Muscle layer of colon (tissue), 2 donors: ENCODE measurements around the gene CAPZA1.
"Not testable (repeated sequence)": the region's sequence is repeated elsewhere in the genome, so short reads cannot be mapped to it uniquely, and the experiment has no call there.

Experiments
- H3K27ac ChIP-seq: one replicate; pipeline ENCODE4 v1.7.0; 2013; ENCODE audit warnings: low read depth, mild to moderate bottlenecking, low read length, moderate library complexity
- H3K27me3 ChIP-seq, 2 donors: one replicate each; pipeline ENCODE4 v1.7.0; 2013; ENCODE audit warnings: low read length in 2 of 2, mild to moderate bottlenecking in 2 of 2; ENCODE audit not compliant: insufficient read depth in 2 of 2, control insufficient read depth in 1 of 2
- H3K36me3 ChIP-seq: one replicate; pipeline ENCODE4 v1.7.0; 2013; ENCODE audit warnings: mild to moderate bottlenecking, low read length; ENCODE audit not compliant: insufficient read depth
- H3K4me1 ChIP-seq: one replicate; pipeline ENCODE4 v1.7.0; 2013; ENCODE audit warnings: mild to moderate bottlenecking, low read length; ENCODE audit not compliant: insufficient read depth
- H3K4me3 ChIP-seq, 2 donors: one replicate each; pipeline ENCODE4 v1.7.0; 2013; ENCODE audit warnings: low read length in 2 of 2, low read depth in 1 of 2, mild to moderate bottlenecking in 1 of 2, moderate library complexity in 1 of 2
- H3K9ac ChIP-seq: one replicate; pipeline ENCODE4 v1.7.0; 2013; ENCODE audit warnings: low read length
- H3K9me3 ChIP-seq: one replicate; pipeline ENCODE4 v1.7.0; 2013; ENCODE audit warnings: mild to moderate bottlenecking, low read length
- donor health status: abdominal sarcoma.
- donor health status: Adenocarcinoma of cecum.

Gene CAPZA1

DNA sequence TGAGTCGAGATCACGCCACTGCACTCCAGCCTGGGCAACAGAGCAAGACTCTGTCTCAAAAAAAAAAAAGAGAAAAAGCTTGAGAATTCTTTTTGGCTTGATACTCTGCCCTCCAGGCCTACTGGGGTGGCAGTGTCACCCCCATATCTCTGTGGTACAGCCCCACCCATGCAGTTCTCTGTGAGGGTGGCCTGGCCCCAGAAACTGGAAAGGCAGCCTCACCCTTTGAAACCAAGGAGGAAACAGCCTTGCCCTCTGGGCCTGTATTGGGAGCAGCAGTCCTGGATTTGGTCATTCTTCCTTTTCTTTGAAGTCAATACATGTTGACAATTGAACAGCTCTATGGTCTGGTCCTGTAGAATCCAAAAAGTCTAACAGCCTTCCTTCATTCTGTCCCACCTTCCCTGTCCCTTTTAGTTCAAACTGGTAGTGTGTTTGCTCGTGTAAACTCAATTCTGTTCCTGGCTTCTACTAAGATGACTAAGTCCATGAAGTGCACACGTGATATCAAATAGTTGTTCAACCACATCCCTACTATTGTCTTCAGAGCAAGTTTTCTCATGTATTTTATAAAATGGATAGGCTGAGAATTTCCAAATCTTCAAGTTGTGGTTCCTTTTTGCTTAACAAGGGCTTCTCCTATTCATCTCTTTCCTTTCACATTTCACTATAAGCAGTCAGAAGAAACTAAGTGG lies 13.9 kb upstream of the CAPZA1 start:
- Histone ChIP-seq H3K4me1 (no peaks in the 10 kb centered on the region), H3K27ac (no peak overlapping the region), H3K27me3 (no peaks in the 10 kb centered on the region), H3K36me3 (peaks cover 30% of the 10 kb centered on the region), H3K9ac (no peak overlapping the region), H3K4me3 (no peak overlapping the region), H3K9me3 (no peaks in the 10 kb centered on the region)

DNA sequence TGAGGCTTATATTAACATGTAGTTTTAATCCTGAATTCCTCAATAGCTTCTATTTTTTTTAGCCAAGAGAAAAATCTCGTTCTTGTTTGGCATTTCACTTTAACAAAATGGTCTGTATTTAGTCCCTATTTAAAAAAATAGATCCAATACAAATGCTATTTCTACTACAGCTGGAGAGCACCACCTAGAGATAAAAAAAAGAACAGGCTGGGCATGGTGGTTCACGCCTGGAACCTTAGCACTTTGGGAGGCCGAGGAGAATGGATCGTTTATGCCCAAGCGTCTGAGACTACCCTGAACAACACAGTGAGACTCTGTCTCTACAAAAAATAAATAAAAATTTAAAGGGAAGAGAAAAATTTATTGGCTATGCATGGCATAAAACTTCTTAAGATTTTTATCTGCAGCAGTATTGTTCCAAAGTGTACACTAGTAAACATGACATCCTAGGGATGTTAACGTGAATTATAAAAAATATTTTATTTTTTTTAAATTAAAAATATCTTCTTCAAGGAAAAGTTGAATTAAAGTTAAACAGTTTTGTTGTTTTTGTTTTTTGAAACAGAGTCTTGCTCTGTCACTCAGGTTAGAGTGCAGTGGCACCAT lies 5.1 kb upstream of the CAPZA1 start:
- peaks cover 47% of the 10 kb centered on the region for H3K36me3 ChIP-seq
- no peaks in the 10 kb centered on the region for H3K27me3 ChIP-seq
- peaks cover 13% of the 10 kb centered on the region for H3K4me1 ChIP-seq
- H3K9ac ChIP-seq = no peak overlapping the region
- H3K27ac ChIP-seq = no peak overlapping the region
- no peak overlapping the region for H3K4me3 ChIP-seq
- H3K9me3 ChIP-seq = no peaks in the 10 kb centered on the region

DNA sequence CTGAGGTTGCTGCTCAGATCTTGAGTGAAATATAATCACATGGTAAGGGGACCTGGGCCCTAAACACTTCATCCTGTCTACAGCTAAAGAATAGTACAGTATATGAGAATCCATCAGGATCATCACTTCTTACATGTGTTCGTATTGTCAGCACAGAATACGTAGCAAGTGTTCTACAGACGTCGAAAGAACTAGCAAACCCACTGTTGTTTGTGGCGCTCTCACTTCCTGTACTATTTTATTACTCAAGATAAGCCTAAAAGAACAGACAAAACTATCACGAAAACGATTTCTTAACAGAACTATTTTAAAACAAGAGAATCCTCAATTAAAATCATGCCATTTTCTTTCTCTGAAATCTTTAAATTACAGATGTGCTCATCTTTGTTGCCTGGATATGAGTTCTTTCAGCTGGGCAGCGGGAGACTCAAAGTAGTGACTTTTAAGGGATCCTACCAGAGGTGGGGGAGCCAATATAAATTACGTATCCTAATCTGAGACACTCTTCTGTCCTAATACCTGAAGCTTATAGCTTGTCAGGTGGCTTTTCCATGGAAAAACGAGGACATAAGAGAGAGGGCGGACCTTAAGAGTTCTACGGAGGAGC lies 1.4 kb upstream of the CAPZA1 start:
- peak overlapping the region; percentile 71 to 97 for H3K4me3 ChIP-seq
- peak overlapping the region; percentile 97 for H3K27ac ChIP-seq
- H3K36me3 ChIP-seq = peaks cover 16% of the 10 kb centered on the region
- H3K4me1 ChIP-seq = peaks cover 28% of the 10 kb centered on the region
- H3K9me3 ChIP-seq = no peaks in the 10 kb centered on the region
- H3K27me3 ChIP-seq = no peaks in the 10 kb centered on the region
- peak overlapping the region; percentile 92 for H3K9ac ChIP-seq

DNA sequence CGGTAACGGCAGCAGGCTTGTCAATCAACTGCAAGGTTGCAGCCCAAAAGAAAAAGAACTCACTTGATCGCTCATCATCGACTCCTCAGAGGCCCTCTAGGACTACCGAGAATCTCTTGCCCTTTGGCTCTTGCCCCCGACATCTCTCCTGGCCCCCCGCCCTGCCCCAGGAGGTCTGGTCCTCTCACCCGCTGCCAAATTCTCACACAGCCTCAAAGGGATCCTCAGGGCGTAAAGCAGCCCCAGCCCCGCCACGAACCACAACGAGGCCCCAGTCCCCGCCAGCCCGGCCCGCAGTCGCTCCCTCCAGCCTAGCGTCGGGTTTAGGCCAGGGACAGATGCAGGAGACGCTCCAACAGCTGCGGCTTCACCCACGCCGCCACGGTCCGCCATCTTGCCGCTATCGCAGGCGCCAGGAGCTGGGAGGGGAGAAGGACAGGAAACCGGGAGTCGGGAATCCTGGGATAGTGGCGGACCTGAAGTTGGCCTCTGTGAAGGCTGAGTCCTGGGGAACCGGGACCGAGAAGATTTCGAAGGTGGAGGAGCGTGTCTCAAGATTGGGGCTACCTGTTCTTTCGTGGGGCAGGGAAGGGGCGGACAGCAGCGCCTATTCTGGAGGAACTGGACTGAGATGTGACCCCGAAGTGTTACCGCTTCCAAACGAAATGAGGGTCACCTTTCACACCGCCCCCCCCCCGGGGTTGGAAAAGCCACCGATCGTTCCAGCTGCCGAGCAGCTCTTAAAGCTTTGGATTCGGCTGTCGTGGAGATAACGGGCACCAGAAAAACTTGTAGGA lies 713 bp upstream of the CAPZA1 start, which contains the start of gene ST7L:
TSS of gene ST7L (minus strand) at position 421 of the 797 bp plus-strand sequence. CDS start at position 393, 28 bp downstream.
- H3K36me3 ChIP-seq = peaks cover 10% of the 10 kb centered on the region
- peak within 1 kb of the TSS; percentile 95 for H3K9ac ChIP-seq
- no peaks in the 10 kb centered on the region for H3K27me3 ChIP-seq
- H3K9me3 ChIP-seq = no peaks in the 10 kb centered on the region
- peak within 1 kb of the TSS; percentile 97 for H3K27ac ChIP-seq
- H3K4me1 ChIP-seq = peaks cover 28% of the 10 kb centered on the region
- peak within 1 kb of the TSS; percentile 71 to 97 for H3K4me3 ChIP-seq

DNA sequence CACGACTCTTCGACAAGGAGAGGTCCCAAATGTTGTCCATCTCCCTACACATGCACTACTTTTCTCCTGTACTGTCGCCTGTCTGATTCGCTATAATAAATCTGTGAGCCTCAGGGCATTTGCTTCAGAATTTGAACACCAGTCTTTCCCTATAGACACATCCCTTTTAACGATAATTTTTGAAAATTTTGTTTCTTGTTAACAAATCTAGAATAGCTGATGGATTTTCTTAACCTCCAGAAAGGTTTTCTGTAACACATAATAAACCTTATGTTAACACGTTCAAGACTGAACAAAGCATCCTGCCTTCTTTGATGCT lies 704 bp downstream of the CAPZA1 start:
- H3K9ac ChIP-seq = peak overlapping the region; percentile 95
- H3K4me3 ChIP-seq = peak overlapping the region; percentile 71 to 97
- no peaks in the 10 kb centered on the region for H3K27me3 ChIP-seq
- no peaks in the 10 kb centered on the region for H3K9me3 ChIP-seq
- peaks cover 1% of the 10 kb centered on the region for H3K36me3 ChIP-seq
- peaks cover 37% of the 10 kb centered on the region for H3K4me1 ChIP-seq
- H3K27ac ChIP-seq = peak overlapping the region; percentile 97

DNA sequence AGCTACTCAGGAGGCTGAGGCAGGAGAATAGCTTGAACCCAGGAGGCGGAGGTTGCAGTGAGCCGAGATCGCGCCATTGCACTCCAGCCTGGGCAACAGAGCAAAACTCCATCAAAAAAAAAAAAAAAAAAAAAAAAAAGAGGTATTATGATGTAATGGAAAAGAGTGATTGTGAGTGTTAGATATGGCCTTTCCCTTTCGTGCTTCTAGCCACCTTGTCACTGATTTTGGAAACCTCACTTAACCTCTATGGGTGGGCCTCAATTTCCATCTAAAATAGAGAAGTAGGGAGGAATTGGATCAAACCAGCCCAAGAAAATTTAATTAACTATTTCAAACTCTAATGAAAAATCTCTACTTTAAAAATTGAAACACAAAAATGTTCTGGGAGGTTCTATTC lies 4.9 kb downstream of the CAPZA1 start:
- not testable (repeated sequence) for H3K9me3 ChIP-seq, H3K27ac ChIP-seq, H3K27me3 ChIP-seq, H3K9ac ChIP-seq, H3K36me3 ChIP-seq, H3K4me3 ChIP-seq
- H3K4me1 ChIP-seq = peaks cover 37% of the 10 kb centered on the region

DNA sequence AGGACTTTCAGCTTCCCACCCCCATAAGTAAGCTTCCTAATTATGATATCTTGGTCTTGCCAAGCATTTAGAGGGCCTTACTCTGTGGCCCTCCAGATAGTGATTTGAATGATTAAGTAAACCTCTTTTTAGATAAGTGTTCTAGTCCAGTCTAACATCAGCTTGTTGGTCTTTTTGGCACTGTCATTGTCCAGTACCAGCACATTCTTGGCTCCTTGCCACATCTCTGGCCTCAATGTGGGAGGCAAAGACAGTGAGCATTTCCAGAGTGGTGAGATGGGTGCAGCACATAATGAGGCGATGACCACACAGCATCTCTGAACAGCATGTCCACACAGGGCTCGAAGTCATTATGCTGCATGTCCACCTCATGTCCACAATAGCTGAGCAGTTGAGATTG lies 6.1 kb downstream of the CAPZA1 start:
- Histone ChIP-seq H3K36me3 (no peaks in the 10 kb centered on the region), H3K27me3 (no peaks in the 10 kb centered on the region), H3K9ac (no peak overlapping the region), H3K27ac (no peak overlapping the region), H3K4me1 (peaks cover 35% of the 10 kb centered on the region), H3K9me3 (no peaks in the 10 kb centered on the region), H3K4me3 (no peak overlapping the region)

DNA sequence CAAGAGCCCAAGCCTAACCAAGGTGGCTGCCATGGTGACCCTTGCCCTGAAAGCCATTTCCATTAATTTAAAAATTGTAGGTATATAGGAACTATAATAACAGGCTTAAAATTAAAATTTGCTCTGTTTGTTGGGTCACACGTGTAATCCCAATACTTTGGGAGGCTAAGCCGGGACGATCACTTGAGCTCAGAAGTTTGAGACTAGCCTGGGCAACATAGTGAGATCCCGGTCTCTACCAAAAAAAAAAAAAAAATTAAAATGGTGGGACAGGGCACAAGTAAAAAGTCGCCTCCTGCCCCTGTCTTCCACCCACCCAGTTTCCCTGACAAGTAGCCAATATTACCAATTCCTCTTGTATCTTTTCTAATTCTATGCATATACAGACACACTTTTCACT lies 6.6 kb downstream of the CAPZA1 start:
- no peaks in the 10 kb centered on the region for H3K36me3 ChIP-seq
- H3K9ac ChIP-seq = no peak overlapping the region
- no peak overlapping the region for H3K4me3 ChIP-seq
- no peak overlapping the region for H3K27ac ChIP-seq
- no peaks in the 10 kb centered on the region for H3K27me3 ChIP-seq
- H3K4me1 ChIP-seq = peaks cover 30% of the 10 kb centered on the region
- H3K9me3 ChIP-seq = no peaks in the 10 kb centered on the region

DNA sequence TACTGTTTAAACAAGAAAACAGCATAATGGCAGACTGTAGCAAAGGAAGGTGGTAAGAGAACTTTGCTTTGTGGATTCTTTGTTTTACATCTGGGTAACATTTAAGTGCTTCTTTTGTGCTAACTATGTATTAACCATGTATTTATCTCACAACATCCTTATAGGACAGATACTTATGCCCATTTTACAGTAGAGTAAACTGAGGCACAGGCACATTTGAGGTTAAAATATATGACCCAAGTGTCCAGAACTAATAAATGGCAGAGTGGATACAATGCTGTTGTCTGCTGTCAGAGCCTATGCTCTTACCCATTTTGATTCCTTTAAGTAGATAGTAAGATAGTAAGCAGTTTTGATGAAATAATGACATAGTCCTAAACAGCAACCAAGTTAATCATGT lies 7.3 kb downstream of the CAPZA1 start:
- Histone ChIP-seq H3K9ac (no peak overlapping the region), H3K36me3 (no peaks in the 10 kb centered on the region), H3K4me3 (no peak overlapping the region), H3K9me3 (no peaks in the 10 kb centered on the region), H3K4me1 (peaks cover 23% of the 10 kb centered on the region), H3K27me3 (no peaks in the 10 kb centered on the region), H3K27ac (no peak overlapping the region)

DNA sequence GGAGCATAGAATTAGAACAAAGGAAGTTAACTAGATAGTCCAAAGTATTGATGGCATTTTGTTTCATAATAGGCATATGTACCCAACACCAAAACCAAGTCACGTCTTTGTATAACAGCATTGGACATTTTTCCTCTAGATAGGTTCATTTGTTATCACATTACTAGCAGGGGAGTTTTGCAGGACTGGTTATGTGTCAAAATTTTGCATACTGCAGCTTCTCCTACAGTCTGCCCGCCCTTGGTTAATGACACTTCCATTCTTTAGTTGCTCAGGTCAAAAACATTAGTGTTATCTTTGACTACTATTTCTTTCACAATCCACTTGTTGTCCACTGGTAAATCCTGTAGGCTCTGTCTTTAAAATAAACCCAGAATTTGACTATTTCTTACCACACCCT lies 8.9 kb downstream of the CAPZA1 start:
- peaks cover 22% of the 10 kb centered on the region for H3K4me1 ChIP-seq
- no peak overlapping the region for H3K4me3 ChIP-seq
- H3K36me3 ChIP-seq = no peaks in the 10 kb centered on the region
- no peak overlapping the region for H3K27ac ChIP-seq
- H3K9ac ChIP-seq = no peak overlapping the region
- no peaks in the 10 kb centered on the region for H3K27me3 ChIP-seq
- H3K9me3 ChIP-seq = no peaks in the 10 kb centered on the region

DNA sequence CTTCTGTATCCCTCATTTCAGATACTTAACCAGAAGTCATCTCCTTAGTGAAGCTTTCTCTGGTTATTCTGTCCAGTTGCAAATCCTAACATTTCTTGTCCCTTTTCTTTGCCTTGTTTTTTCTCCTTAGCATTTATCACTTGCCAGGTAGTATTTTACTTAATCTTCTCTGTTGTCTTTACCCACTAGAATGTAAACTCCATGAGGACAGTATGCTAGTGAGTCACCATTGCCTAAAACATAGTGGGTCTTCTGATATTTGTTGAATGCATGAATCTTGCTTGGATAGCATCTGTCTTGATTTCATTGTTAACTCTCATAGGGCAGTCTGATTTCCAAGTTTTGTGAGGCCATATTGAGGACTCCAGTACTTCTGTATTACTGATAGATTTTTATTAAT lies 9.6 kb downstream of the CAPZA1 start:
- Histone ChIP-seq H3K4me3 (no peak overlapping the region), H3K4me1 (peaks cover 22% of the 10 kb centered on the region), H3K9me3 (no peaks in the 10 kb centered on the region), H3K27ac (no peak overlapping the region), H3K9ac (no peak overlapping the region), H3K36me3 (no peaks in the 10 kb centered on the region), H3K27me3 (no peaks in the 10 kb centered on the region)
